Eye (tissue), 1 donor: ENCODE results near the gene SERPINA4.
"Not testable (repeated sequence)": the region's sequence is repeated elsewhere in the genome, so short reads cannot be mapped to it uniquely, and the experiment has no call there.

Experiments
- DNase-seq: peaks from one replicate; pipeline ENCODE4 v3.0.0-alpha.2; 2015

Gene SERPINA4

GRCh38 chr14:94593749-94594431 lies 32.6 kb downstream of the SERPINA4 start:
- no peak for DNase-seq

- DNase-seq, result no peak
Measured at GRCh38 chr14:94594441-94594840, 33.2 kb downstream of the SERPINA4 start.

GRCh38 chr14:94595912-94596311 lies 34.7 kb downstream of the SERPINA4 start:
- no peak for DNase-seq

GRCh38 chr14:94596361-94596760 lies 35.1 kb downstream of the SERPINA4 start:
- no peak for DNase-seq

- no peak for DNase-seq
Measured at GRCh38 chr14:94597788-94598187, 36.5 kb downstream of the SERPINA4 start.

GRCh38 chr14:94598506-94598815 lies 37.2 kb downstream of the SERPINA4 start:
- no peak for DNase-seq

- DNase-seq, result peak; percentile 63
Measured at GRCh38 chr14:94598816-94599655, 37.8 kb downstream of the SERPINA4 start.

GRCh38 chr14:94599656-94600004 lies 38.4 kb downstream of the SERPINA4 start:
- no peak for DNase-seq

- DNase-seq, result no peak
Measured at GRCh38 chr14:94600148-94600545, 38.9 kb downstream of the SERPINA4 start.

GRCh38 chr14:94601884-94602391 lies 40.7 kb downstream of the SERPINA4 start:
- peak; percentile 26 for DNase-seq

GRCh38 chr14:94602722-94603121 lies 41.5 kb downstream of the SERPINA4 start:
- no peak for DNase-seq

GRCh38 chr14:94605361-94605760 lies 44.1 kb downstream of the SERPINA4 start:
- DNase-seq, result no peak

GRCh38 chr14:94608966-94609365 lies 47.7 kb downstream of the SERPINA4 start:
- not testable (repeated sequence) for DNase-seq

- no peak for DNase-seq
Measured at GRCh38 chr14:94611179-94611578, 49.9 kb downstream of the SERPINA4 start.

- DNase-seq, result no peak
Measured at GRCh38 chr14:94612174-94612573, 50.9 kb downstream of the SERPINA4 start, which contains the start of gene SERPINA3. TSS of gene SERPINA3 (plus strand) at chr14:94612391. CDS start at chr14:94614442, 2,051 bp downstream.

GRCh38 chr14:94612580-94613554 lies 51.6 kb downstream of the SERPINA4 start:
- DNase-seq, result no peak

GRCh38 chr14:94613720-94614644 lies 52.7 kb downstream of the SERPINA4 start:
- no peak for DNase-seq

- no peak for DNase-seq
Measured at GRCh38 chr14:94614802-94615201, 53.6 kb downstream of the SERPINA4 start.

- no peak for DNase-seq
Measured at GRCh38 chr14:94615254-94615653, 54.0 kb downstream of the SERPINA4 start.

- no peak for DNase-seq
Measured at GRCh38 chr14:94615823-94616570, 54.8 kb downstream of the SERPINA4 start.

GRCh38 chr14:94617366-94617941 lies 56.2 kb downstream of the SERPINA4 start:
- no peak for DNase-seq
